Right lobe of liver (tissue), 4 donors: ENCODE data around the gene STAB1.

Source experiments
- CTCF ChIP-seq, 4 donors: fragments of 200-600 bp in 3 of 4; fragments of 450-650 bp in 1 of 4; IDR thresholded peaks; one replicate each; pipeline versions ENCODE4 v1.5.1 to v1.8.0; 2016 to 2022; ENCODE audit warnings: antibody characterized with exemption in 4 of 4, mild to moderate bottlenecking in 2 of 4
- POLR2A ChIP-seq: fragments of 450-650 bp; IDR thresholded peaks from one replicate; pipeline ENCODE4 v1.6.1; 2017; ENCODE audit warnings: antibody characterized with exemption, mild to moderate bottlenecking
- donor health status: DM: no; HTN: no; CAD: no.
- donor health status: DM: no; HTN: no; CAD: no.
- donor health status: DM: no; HTN: yes; CAD: no.

- TF ChIP-seq POLR2A (no peak), CTCF (IDR thresholded peaks at IDR 0.05) (no peak)
Measured at GRCh38 chr3:52458770-52459545, 36.2 kb upstream of the STAB1 start.
